ENCODE results near the gene FCER1G. TPM values are rescaled to one million over a fixed set of nuclear protein-coding genes. Genes with fewer than 3 reads are reported as not detected.

The FCER1G gene
- total and polyA plus RNA-seq, 2 of the 8 experiments (the other 6 are each of a cell fraction or from before 2014, with no cell fraction given): 1.6 TPM; not detected in 1

DNA sequence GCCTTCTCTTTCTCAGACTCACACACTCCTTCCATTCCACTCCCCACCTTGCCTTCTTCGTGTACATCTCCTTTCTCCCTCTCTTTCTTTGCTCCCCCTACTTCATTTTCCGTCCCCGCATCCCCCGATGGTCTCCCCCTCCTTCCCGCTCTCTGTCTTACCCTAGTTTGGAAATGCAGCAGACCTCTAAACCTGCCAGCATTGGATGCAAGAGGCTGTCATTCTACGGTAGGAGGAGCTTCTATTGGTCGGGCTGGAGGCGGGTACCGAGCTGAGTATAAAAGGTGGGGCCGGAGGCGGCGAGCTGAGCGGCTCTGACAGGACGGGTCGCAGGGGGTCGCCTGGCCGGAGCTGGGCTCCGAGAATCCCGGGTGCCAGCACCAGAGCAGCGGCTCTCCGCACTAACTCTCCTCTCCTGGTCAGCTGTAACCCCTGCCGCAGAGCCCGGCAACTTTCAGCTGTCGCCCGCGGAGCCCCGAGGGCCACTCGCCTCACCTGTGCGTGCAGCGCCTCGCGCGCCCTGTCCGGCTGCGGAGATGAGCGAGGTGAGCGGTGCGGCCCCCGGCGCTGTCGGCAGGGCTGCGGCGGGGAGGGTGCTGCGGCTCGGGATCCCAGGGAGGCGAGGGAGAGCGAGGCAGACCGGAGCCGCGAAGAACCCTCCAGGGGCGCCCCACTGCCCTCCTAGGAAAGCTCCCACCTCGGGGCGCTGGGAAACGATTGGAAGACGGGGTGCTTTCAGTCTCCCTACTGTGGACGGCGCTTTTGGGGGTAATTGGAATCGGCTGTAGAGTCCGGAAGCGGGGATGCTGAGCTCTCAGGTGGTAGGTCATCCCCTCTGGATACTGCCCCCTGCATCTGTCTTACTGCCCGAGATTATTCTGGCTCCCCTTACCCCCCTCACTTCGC is 43.6 kb downstream of the FCER1G start, which contains the start of gene PCP4L1:
Gene PCP4L1, plus strand, starts transcription at position 307 of the 906 bp plus-strand sequence. Its CDS starts 230 bp downstream, at position 537.
- Histone ChIP-seq H2BK120ac (replicated peaks; ENCODE audit: low read depth, low read length) (no peak within 1 kb of the TSS), H3K23ac (ENCODE audit: insufficient read length) (no peak within 1 kb of the TSS), H2AK5ac (ENCODE audit: low read depth, low read length) (no peak within 1 kb of the TSS), H4K91ac (replicated peaks; ENCODE audit: insufficient read length, low read length) (no peak within 1 kb of the TSS), H3K27me3 (replicated peaks in 1 of 4; ENCODE audit: control insufficient read depth in 3 of 4, extremely low read depth in 1 of 4, insufficient read depth in 3 of 4, low read length in 3 of 4) (peaks cover 7 to 25% (median 22%) of the 10 kb centered on the region in 4 experiments), H4K20me1 (replicated peaks in 1 of 2; ENCODE audit: control insufficient read depth in 1 of 2, insufficient read depth in 2 of 2, low read length in 2 of 2) (no peaks in the 10 kb centered on the region), H3K9me3 (ENCODE audit: insufficient read depth in 2 of 2, low read depth in 1 of 2, low read length in 1 of 2) (peaks cover 11 to 12% of the 10 kb centered on the region in 2 experiments), H3K79me2 (ENCODE audit: control insufficient read depth in 1 of 2, insufficient read depth in 2 of 2, low read length in 2 of 2) (no peaks in the 10 kb centered on the region), H3K4me1 (replicated peaks in 1 of 4; ENCODE audit: control insufficient read depth in 3 of 4, insufficient read depth in 4 of 4, low read length in 3 of 4) (peaks cover 0 to 8% (median 3%) of the 10 kb centered on the region in 4 experiments; a peak in 3 of 7 replicates), H2BK12ac (ENCODE audit: low read depth, low read length) (peak within 1 kb of the TSS; percentile 18; the same call in 1 of the 2 replicates), H3K36me3 (ENCODE audit: control insufficient read depth in 2 of 4, insufficient read depth in 4 of 4, low read length in 3 of 4) (peaks cover 0 to 3% (median 0%) of the 10 kb centered on the region in 4 experiments; a peak in 1 of 8 replicates), H2BK15ac (ENCODE audit: low read length) (no peak within 1 kb of the TSS), H3K79me1 (ENCODE audit: low read depth, low read length) (no peaks in the 10 kb centered on the region), H3K14ac (ENCODE audit: insufficient read length) (no peak within 1 kb of the TSS), H2BK5ac (ENCODE audit: low read depth, low read length) (no peak within 1 kb of the TSS), H3K56ac (replicated peaks; ENCODE audit: insufficient read length, low read depth, low read length) (no peak within 1 kb of the TSS), H3K4me3 (ENCODE audit: extremely low read depth in 1 of 4, insufficient read depth in 2 of 4, low read depth in 3 of 4, low read length in 4 of 4) (peak within 1 kb of the TSS; percentile 51 to 68 (median 64)), H2BK20ac (ENCODE audit: low read length) (no peak within 1 kb of the TSS), H3K4ac (replicated peaks; ENCODE audit: insufficient read length, low read depth, low read length) (no peak within 1 kb of the TSS), H3K23me2 (ENCODE audit: low read depth, low read length) (peaks cover 9% of the 10 kb centered on the region), H3K9ac (replicated peaks in 1 of 4; ENCODE audit: extremely low read depth in 1 of 4, low read depth in 3 of 4, low read length in 3 of 4) (peak within 1 kb of the TSS in 1 of 4 experiments; percentile 18; a peak in 1 of 7 replicates), H3K4me2 (ENCODE audit: insufficient read depth in 1 of 2, low read depth in 2 of 2, low read length in 2 of 2) (peak within 1 kb of the TSS; percentile 79 to 94), H3K18ac (ENCODE audit: extremely low read depth, low read length) (0 out of 2 replicates have a peak within 1 kb of the TSS, but pooled peaks have one; percentile 17), H4K5ac (ENCODE audit: insufficient read length, low read depth, low read length) (no peak within 1 kb of the TSS), H3K27ac (ENCODE audit: low read depth, low read length) (no peak within 1 kb of the TSS), H4K8ac (ENCODE audit: extremely low read depth, insufficient read depth, low read length) (no peak within 1 kb of the TSS; the same call in 1 of the 2 replicates), H2AFZ (ENCODE audit: low read length) (peak within 1 kb of the TSS; percentile 92)
- WGBS, 2 experiments (ENCODE audit: extremely low coverage in 1 of 2, insufficient coverage in 1 of 2, insufficient read length in 1 of 2, insufficient replicate concordance in 2 of 2, low coverage in 1 of 2, low lambda C conversion rate in 2 of 2, missing lambda C conversion rate in 1 of 2): 2% methylated on average over 55 of the region's 62 CpGs; no CpG with 5 or more reads in 1 of the 2 experiments
- DNase-seq (ENCODE audit: low read depth in 1 of 2, low spot score in 2 of 2): peak; percentile 68 to 91
- ChIA-PET CTCF (ENCODE audit: partially characterized antibody) (interaction anchor here (0.9 to 5.8 kb wide), 13 partner anchors 10 to 60 kb away, joined by 3 to 67 read pairs (median 5); partner anchors contain the start of genes ADAMTS4, NDUFS2 and TOMM40L), POLR2A (ENCODE audit: partially characterized antibody) (interaction anchor here (0.7 to 3.6 kb wide), 15 partner anchors 8 to 64 kb away, joined by 3 to 23 read pairs (median 3); partner anchors contain the start of gene SDHC)
- FAIRE-seq: peak; percentile 39
- TF ChIP-seq, protein P1, sequence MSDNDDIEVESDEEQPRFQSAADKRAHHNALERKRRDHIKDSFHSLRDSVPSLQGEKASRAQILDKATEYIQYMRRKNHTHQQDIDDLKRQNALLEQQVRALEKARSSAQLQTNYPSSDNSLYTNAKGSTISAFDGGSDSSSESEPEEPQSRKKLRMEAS (IDR thresholded peaks at IDR 0.05): peak; percentile 71
- TF ChIP-seq SIN3A (conservative IDR thresholded peaks at IDR 0.05 in 1 of 2, IDR thresholded peaks at IDR 0.05 in 1 of 2; ENCODE audit: low read depth in 1 of 2, low read length in 2 of 2) (peak; percentile 24 to 77; a peak in 1 of 4 replicates), TAF1 (IDR thresholded peaks at IDR 0.05; ENCODE audit: low read depth, low read length) (peak; percentile 60; the same call in 1 of the 2 replicates), PHF8 (conservative IDR thresholded peaks at IDR 0.05; ENCODE audit: low read depth, low read length) (peak; percentile 71), SUZ12 (IDR thresholded peaks at IDR 0.05; ENCODE audit: low read length) (peak; percentile 75; the same call in 1 of the 2 replicates), RBBP5 (IDR thresholded peaks at IDR 0.05; ENCODE audit: borderline replicate concordance, low read depth, low read length) (0 out of 2 replicates have a peak, but pooled peaks have one; percentile 47), KDM4A (IDR thresholded peaks at IDR 0.05; ENCODE audit: low read depth, low read length, severe bottlenecking) (peak; percentile 95), SP4 (IDR thresholded peaks at IDR 0.05; ENCODE audit: low read length) (no peak), CEBPB (IDR thresholded peaks at IDR 0.05; ENCODE audit: low read depth, low read length) (no peak), EZH2 (IDR thresholded peaks at IDR 0.05; ENCODE audit: low read depth, low read length, severe bottlenecking) (peak; percentile 51)
